ENCODE results near the gene OVOL3. TPM values are rescaled to one million over a fixed set of nuclear protein-coding genes. Genes with fewer than 3 reads are reported as not detected.

Gene OVOL3
- total RNA-seq, 1 experiment from 2014 or later: 0.47 TPM

DNA sequence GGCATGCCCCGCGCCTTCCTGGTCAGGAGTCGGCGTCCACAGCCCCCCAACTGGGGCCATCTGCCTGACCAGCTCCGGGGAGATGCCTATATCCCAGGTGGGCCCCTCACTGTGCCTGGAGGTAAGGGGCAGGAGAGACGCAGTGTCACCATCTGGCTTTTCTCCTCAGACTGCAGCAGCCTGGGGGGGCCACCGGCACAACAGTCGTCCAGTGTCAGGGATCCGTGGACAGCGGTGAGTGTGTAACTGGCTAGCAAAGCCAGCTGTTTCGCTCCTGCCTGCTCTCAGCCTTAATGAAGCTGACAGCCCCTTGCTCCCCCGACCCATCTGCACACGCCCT lies 227 bp downstream of the OVOL3 start:
- Histone ChIP-seq H3K27ac (ENCODE audit: low read depth, low read length, poor library complexity, severe bottlenecking) (no peak overlapping the region), H3K4me3 (ENCODE audit: low read depth, low read length, poor library complexity, severe bottlenecking) (no peak overlapping the region), H3K27me3 (replicated peaks; ENCODE audit: insufficient read depth, low read depth, low read length, poor library complexity) (no peaks in the 10 kb centered on the region), H3K36me3 (ENCODE audit: insufficient read depth, low read length, poor library complexity, severe bottlenecking) (peaks cover 14% of the 10 kb centered on the region), H3K9me3 (ENCODE audit: low read depth, low read length, poor library complexity, severe bottlenecking) (no peaks in the 10 kb centered on the region), H3K4me1 (ENCODE audit: insufficient read depth, low read length, poor library complexity, severe bottlenecking) (peaks cover 9% of the 10 kb centered on the region)
- ChIA-PET POLR2A (ENCODE audit: low non-redundant PET) (no interaction called here), CTCF (interaction anchor here (0.5 kb wide), 1 partner anchor 291 kb away, joined by 3 read pairs; no protein-coding TSS in a partner anchor)
- BruUV-seq (replicated peaks): no TSS peak
- no peak for DNase-seq (ENCODE audit: low spot score)
- TF ChIP-seq, protein P1, sequence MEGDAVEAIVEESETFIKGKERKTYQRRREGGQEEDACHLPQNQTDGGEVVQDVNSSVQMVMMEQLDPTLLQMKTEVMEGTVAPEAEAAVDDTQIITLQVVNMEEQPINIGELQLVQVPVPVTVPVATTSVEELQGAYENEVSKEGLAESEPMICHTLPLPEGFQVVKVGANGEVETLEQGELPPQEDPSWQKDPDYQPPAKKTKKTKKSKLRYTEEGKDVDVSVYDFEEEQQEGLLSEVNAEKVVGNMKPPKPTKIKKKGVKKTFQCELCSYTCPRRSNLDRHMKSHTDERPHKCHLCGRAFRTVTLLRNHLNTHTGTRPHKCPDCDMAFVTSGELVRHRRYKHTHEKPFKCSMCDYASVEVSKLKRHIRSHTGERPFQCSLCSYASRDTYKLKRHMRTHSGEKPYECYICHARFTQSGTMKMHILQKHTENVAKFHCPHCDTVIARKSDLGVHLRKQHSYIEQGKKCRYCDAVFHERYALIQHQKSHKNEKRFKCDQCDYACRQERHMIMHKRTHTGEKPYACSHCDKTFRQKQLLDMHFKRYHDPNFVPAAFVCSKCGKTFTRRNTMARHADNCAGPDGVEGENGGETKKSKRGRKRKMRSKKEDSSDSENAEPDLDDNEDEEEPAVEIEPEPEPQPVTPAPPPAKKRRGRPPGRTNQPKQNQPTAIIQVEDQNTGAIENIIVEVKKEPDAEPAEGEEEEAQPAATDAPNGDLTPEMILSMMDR (conservative IDR thresholded peaks at IDR 0.05; ENCODE audit: low read depth, low read length): no peak
- TF ChIP-seq EZH2 (IDR thresholded peaks at IDR 0.05; ENCODE audit: borderline replicate concordance, low read depth, low read length, poor library complexity, severe bottlenecking): no peak
- intact Hi-C loops (cut with micrococcal nuclease; ENCODE audit: unreplicated experiment): no loop called here

DNA sequence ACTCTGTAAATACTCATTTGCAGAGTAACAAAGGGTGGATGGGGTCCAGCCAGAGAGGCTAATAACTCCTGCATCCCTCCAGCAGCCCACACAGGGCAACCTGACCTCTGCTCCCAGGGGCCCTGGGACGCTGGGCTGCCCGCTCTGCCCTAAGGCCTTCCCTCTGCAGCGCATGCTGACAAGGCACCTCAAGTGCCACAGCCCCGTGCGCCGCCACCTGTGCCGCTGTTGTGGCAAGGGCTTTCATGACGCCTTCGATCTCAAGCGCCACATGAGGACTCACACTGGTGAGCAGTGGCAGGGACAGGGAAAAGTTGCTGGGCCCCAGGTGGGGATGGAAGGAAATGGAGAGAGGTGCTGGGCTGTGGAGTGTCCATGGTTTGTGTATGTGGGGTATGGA lies 1.7 kb downstream of the OVOL3 start:
- Histone ChIP-seq H3K4me1 (ENCODE audit: insufficient read depth, low read length, poor library complexity, severe bottlenecking) (peaks cover 13% of the 10 kb centered on the region), H3K36me3 (ENCODE audit: insufficient read depth, low read length, poor library complexity, severe bottlenecking) (peaks cover 14% of the 10 kb centered on the region), H3K27me3 (replicated peaks; ENCODE audit: insufficient read depth, low read depth, low read length, poor library complexity) (no peaks in the 10 kb centered on the region), H3K4me3 (ENCODE audit: low read depth, low read length, poor library complexity, severe bottlenecking) (no peak overlapping the region), H3K27ac (ENCODE audit: low read depth, low read length, poor library complexity, severe bottlenecking) (no peak overlapping the region), H3K9me3 (ENCODE audit: low read depth, low read length, poor library complexity, severe bottlenecking) (no peaks in the 10 kb centered on the region)
- BruUV-seq (replicated peaks): no TSS peak
- intact Hi-C loops (cut with micrococcal nuclease; ENCODE audit: unreplicated experiment): no loop called here
- no peak for TF ChIP-seq EZH2 (IDR thresholded peaks at IDR 0.05; ENCODE audit: borderline replicate concordance, low read depth, low read length, poor library complexity, severe bottlenecking)
- TF ChIP-seq, protein P1 (conservative IDR thresholded peaks at IDR 0.05; ENCODE audit: low read depth, low read length): no peak
- no peak for DNase-seq (ENCODE audit: low spot score)
- POLR2A ChIA-PET (ENCODE audit: low non-redundant PET): no interaction called here
- CTCF ChIA-PET: no interaction called here

DNA sequence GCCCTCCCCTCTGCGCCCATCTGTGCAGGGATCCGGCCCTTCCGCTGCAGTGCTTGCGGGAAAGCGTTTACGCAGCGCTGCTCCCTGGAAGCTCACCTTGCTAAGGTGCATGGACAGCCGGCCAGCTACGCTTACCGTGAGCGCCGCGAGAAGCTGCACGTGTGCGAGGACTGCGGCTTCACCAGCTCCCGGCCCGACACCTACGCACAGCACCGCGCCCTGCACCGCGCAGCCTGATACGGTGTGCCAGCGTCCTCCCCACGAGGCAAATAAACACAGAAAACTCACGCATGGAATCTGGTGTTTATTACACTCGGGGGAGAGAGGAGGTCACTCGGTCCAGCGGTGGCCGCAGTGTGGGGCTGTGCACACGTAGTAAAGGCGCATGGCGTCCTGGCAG lies 2.5 kb downstream of the OVOL3 start:
- no peak for DNase-seq (ENCODE audit: low spot score)
- ChIA-PET CTCF (no interaction called here), POLR2A (ENCODE audit: low non-redundant PET) (interaction anchor here (0.5 kb wide), 2 partner anchors 26 to 101 kb away, joined by 3 to 6 read pairs; partner anchors contain the start of genes ZNF146 and ZNF565)
- TF ChIP-seq, protein P1 (conservative IDR thresholded peaks at IDR 0.05; ENCODE audit: low read depth, low read length): no peak
- TF ChIP-seq EZH2 (IDR thresholded peaks at IDR 0.05; ENCODE audit: borderline replicate concordance, low read depth, low read length, poor library complexity, severe bottlenecking): no peak
- intact Hi-C loops (cut with micrococcal nuclease; ENCODE audit: unreplicated experiment): no loop called here
- no TSS peak for BruUV-seq (replicated peaks)
- Histone ChIP-seq H3K9me3 (ENCODE audit: low read depth, low read length, poor library complexity, severe bottlenecking) (no peaks in the 10 kb centered on the region), H3K27ac (ENCODE audit: low read depth, low read length, poor library complexity, severe bottlenecking) (no peak overlapping the region), H3K36me3 (ENCODE audit: insufficient read depth, low read length, poor library complexity, severe bottlenecking) (peaks cover 16% of the 10 kb centered on the region), H3K4me3 (ENCODE audit: low read depth, low read length, poor library complexity, severe bottlenecking) (peak overlapping the region; percentile 60), H3K27me3 (replicated peaks; ENCODE audit: insufficient read depth, low read depth, low read length, poor library complexity) (no peaks in the 10 kb centered on the region), H3K4me1 (ENCODE audit: insufficient read depth, low read length, poor library complexity, severe bottlenecking) (peaks cover 13% of the 10 kb centered on the region)

All from A673 (cell line).